ENCODE measurements around the gene PPP1R37. TPM values are rescaled to one million over a fixed set of nuclear protein-coding genes. Genes with fewer than 3 reads are reported as not detected.
A peak's percentile ranks its signal among the peaks of the same experiment; 100 is the strongest.

PPP1R37 gene
- total and polyA plus RNA-seq, 2 of the 13 experiments (the other 11 are each of a cell fraction or from before 2014, with no cell fraction given) = 9.0 to 14.3 TPM

DNA sequence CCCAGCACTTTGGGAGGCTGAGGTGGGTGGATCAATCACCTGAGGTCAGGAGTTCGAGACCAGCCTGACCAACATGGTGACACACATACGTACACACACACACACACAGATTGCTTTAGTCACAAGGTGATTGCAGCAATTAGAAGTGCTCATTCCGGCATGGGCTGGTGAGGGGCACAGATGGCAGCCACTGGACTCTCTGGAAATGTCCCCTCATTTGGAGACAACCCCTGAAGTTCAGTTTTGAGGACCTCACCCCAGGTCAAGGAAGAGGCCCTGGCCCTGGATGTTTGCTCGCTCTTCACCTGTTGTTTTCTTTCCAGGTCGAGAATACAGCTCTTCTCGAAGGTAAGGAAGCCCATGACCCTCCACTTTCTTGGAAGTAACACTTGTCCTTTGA is 22.8 kb upstream of the PPP1R37 start (continued):
- TF ChIP-seq, protein P1, sequence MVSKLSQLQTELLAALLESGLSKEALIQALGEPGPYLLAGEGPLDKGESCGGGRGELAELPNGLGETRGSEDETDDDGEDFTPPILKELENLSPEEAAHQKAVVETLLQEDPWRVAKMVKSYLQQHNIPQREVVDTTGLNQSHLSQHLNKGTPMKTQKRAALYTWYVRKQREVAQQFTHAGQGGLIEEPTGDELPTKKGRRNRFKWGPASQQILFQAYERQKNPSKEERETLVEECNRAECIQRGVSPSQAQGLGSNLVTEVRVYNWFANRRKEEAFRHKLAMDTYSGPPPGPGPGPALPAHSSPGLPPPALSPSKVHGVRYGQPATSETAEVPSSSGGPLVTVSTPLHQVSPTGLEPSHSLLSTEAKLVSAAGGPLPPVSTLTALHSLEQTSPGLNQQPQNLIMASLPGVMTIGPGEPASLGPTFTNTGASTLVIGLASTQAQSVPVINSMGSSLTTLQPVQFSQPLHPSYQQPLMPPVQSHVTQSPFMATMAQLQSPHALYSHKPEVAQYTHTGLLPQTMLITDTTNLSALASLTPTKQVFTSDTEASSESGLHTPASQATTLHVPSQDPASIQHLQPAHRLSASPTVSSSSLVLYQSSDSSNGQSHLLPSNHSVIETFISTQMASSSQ (IDR thresholded peaks at IDR 0.05; ENCODE audit: low read depth) = no peak
- TF ChIP-seq, protein P1 (CRISPR knock-in tag; IDR thresholded peaks at IDR 0.05; ENCODE audit: borderline replicate concordance) = no peak
- TF ChIP-seq ASH2L (IDR thresholded peaks at IDR 0.05; ENCODE audit: insufficient read length, low read depth, low read length) (no peak), ZNF616 (CRISPR knock-in tag; IDR thresholded peaks at IDR 0.05; ENCODE audit: low read depth) (no peak)

DNA sequence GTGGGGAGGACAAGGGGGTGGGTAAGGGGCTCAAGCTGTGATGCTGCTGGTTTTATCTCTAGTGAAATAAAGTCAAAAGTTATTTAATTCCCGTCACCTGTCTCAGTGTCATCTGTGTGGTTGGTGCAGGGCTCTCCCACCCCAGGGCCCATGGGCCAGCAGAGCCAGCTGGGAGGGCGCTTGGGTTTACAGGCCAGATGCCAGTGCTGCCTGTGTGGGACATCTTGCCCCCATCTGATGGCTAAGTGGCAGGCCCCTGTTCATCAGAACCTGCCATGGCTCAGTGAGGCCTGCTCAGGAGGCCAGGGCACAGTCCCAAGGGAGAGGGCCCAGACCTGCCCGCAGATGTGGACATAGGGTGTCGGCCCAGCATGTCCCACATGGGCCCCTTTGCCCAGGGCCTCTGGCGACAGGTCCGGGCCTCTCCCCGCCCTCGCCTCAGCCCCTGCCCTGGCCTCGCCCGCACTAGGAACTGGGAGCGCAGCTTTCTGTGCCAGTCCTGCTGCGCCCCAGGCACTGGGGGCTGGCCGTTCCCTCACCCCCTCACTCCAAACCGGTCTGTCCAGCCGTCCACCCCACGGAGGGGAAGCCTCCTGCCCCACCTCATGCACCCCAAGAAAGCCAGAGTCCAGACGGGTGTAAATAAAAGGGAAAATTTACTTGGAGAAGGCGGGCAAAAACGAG is 22.0 kb upstream of the PPP1R37 start:
- in situ Hi-C loops (cut with HindIII; ENCODE audit: extremely low pct_ligation_motif_present, low pct_unique_long_range_greater_than_20kb) = no loop called here
- no peaks in the 10 kb centered on the region for H3K79me2 ChIP-seq (ENCODE audit: insufficient read depth, low read length)
- no peak overlapping the region for H3K9ac ChIP-seq (ENCODE audit: insufficient read depth, low read depth, low read length)
- peaks cover 9% of the 10 kb centered on the region; the same call in 1 of the 2 replicates for H3K4me1 ChIP-seq (ENCODE audit: insufficient read depth, low read length)
- FAIRE-seq = no peak
- DNase-seq (ENCODE audit: low spot score) = no peak
- no peak overlapping the region for H2AFZ ChIP-seq (ENCODE audit: low read length)
- H4K20me1 ChIP-seq (ENCODE audit: insufficient read depth, low read length) = no peaks in the 10 kb centered on the region
- ChIA-PET CTCF (ENCODE audit: low intra/inter-chr PET ratio, low total read pairs) (no interaction called here), POLR2A (no interaction called here)
- H3K36me3 ChIP-seq (replicated peaks in 1 of 2; ENCODE audit: control insufficient read depth in 1 of 2, insufficient read depth in 2 of 2, low read length in 2 of 2) = peaks cover 24 to 38% of the 10 kb centered on the region in 2 experiments; a peak in 4 of 5 replicates
- H3K4me2 ChIP-seq (ENCODE audit: low read depth, low read length) = no peak overlapping the region
- intact Hi-C loops (cut with micrococcal nuclease; ENCODE audit: unreplicated experiment) = no loop called here
- H3K4me3 ChIP-seq (replicated peaks in 1 of 3; ENCODE audit: insufficient read depth in 1 of 3, low read depth in 2 of 3, low read length in 3 of 3) = no peak overlapping the region
- no peaks in the 10 kb centered on the region for H3K9me3 ChIP-seq (ENCODE audit: low read length)
- no TSS peak for BruUV-seq (replicated peaks)
- ATAC-seq = no peak
- no peaks in the 10 kb centered on the region for H3K27me3 ChIP-seq (ENCODE audit: control insufficient read depth in 1 of 2, insufficient read depth in 2 of 2, low read length in 2 of 2)
- no peak overlapping the region for H3K27ac ChIP-seq (ENCODE audit: extremely low read length, insufficient read depth, low read length)
- WGBS (ENCODE audit: low lambda C conversion rate) = 97% methylated on average over 7 of the region's 19 CpGs
- TF ChIP-seq HMGA1 (CRISPR knock-in tag; conservative IDR thresholded peaks at IDR 0.05) = no peak
- TF ChIP-seq RBFOX2 (IDR thresholded peaks at IDR 0.05; ENCODE audit: low read depth, low read length) = peak; percentile 55
- peak; percentile 24 for TF ChIP-seq RBM39 (IDR thresholded peaks at IDR 0.05; ENCODE audit: low read depth, low read length, poor library complexity, severe bottlenecking)
- 0 out of 2 replicates have a peak, but pooled peaks have one; percentile 23 for TF ChIP-seq POLR2G (IDR thresholded peaks at IDR 0.05; ENCODE audit: low read depth, low read length)
- TF ChIP-seq GABPB1 (CRISPR knock-in tag; IDR thresholded peaks at IDR 0.05) = no peak
- no peak for TF ChIP-seq ZNF737 (CRISPR knock-in tag; IDR thresholded peaks at IDR 0.05; ENCODE audit: borderline replicate concordance)
- TF ChIP-seq AHR (CRISPR knock-in tag; IDR thresholded peaks at IDR 0.05) = no peak
- TF ChIP-seq ZNF7 (CRISPR knock-in tag; IDR thresholded peaks at IDR 0.05) = no peak
- TF ChIP-seq RAD51 (IDR thresholded peaks at IDR 0.05; ENCODE audit: borderline replicate concordance) = no peak
- TF ChIP-seq MTF2 (CRISPR knock-in tag; IDR thresholded peaks at IDR 0.05; ENCODE audit: borderline replicate concordance) = no peak
- TF ChIP-seq SRY (CRISPR knock-in tag; IDR thresholded peaks at IDR 0.05) = no peak
- TF ChIP-seq RXRA (CRISPR knock-in tag; IDR thresholded peaks at IDR 0.05) = peak; percentile 21; the same call in 1 of the 2 replicates
- TF ChIP-seq POLR2A (IDR thresholded peaks at IDR 0.05; ENCODE audit: insufficient read depth in 1 of 2, low read depth in 2 of 2, low read length in 2 of 2) = 0 out of 4 replicates have a peak, but pooled peaks of 1 of the 2 experiments have one; percentile 28
- no peak for TF ChIP-seq ZNF614 (CRISPR knock-in tag; IDR thresholded peaks at IDR 0.05; ENCODE audit: borderline replicate concordance)
- TF ChIP-seq, protein P2, sequence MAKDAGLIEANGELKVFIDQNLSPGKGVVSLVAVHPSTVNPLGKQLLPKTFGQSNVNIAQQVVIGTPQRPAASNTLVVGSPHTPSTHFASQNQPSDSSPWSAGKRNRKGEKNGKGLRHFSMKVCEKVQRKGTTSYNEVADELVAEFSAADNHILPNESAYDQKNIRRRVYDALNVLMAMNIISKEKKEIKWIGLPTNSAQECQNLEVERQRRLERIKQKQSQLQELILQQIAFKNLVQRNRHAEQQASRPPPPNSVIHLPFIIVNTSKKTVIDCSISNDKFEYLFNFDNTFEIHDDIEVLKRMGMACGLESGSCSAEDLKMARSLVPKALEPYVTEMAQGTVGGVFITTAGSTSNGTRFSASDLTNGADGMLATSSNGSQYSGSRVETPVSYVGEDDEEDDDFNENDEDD (CRISPR knock-in tag; IDR thresholded peaks at IDR 0.05; ENCODE audit: borderline replicate concordance) = no peak
- TF ChIP-seq ZNF720 (CRISPR knock-in tag; IDR thresholded peaks at IDR 0.05) = no peak

Measured in HepG2 (cell line).